Endothelial cell of umbilical vein (primary cell): ENCODE measurements around the gene PNCK. TPM values are rescaled to one million over a fixed set of nuclear protein-coding genes. Genes with fewer than 3 reads are reported as not detected.

Experiments used
- BruUV-seq: library from RNA; stranded (reverse); fragments of 400-500 nt; replicated peaks from 2 replicates; lab custom pipeline; 2021; lab: Mats Ljungman, UMichigan
- CTCF ChIA-PET: fragments of 300-600, 350-600 bp; sonication (Branson Sonifier 250); formaldehyde crosslinking; loops from one replicate; lab custom pipeline; 2021; ENCODE audit warnings: antibody characterized with exemption, inconsistent platforms; lab: Charles Lee
- POLR2A ChIA-PET: fragments of 300-600, 350-600 bp; sonication (Branson Sonifier 250); formaldehyde crosslinking; loops from one replicate; lab custom pipeline; 2021; ENCODE audit warnings: antibody characterized with exemption, inconsistent platforms; lab: Charles Lee
- DNase-seq: peaks from one replicate; pipeline ENCODE4 v3.0.0-alpha.2; 2011; ENCODE audit warnings: low read depth, low spot score
- FAIRE-seq: peaks from 2 replicates; lab custom pipeline; 2011; peaks lifted over from hg19 to GRCh38; lab: Jason Lieb, UNC
- H2AFZ ChIP-seq: 2 replicates; pipeline ENCODE4 v1.6.0; 2012; ENCODE audit warnings: low read depth, low read length, control low read depth, inconsistent platforms
- H3K27ac ChIP-seq: 2 replicates; pipeline ENCODE4 v1.5.1; 2011; ENCODE audit warnings: low read depth, mild to moderate bottlenecking, control low read depth, low read length, moderate library complexity; ENCODE audit not compliant: insufficient read depth
- H3K27me3 ChIP-seq, 2 experiments: 2 replicates each; pipeline versions ENCODE4 v1.6.0 to v1.6.1; 2011; ENCODE audit warnings: low read length in 2 of 2, mixed read lengths in 1 of 2; ENCODE audit not compliant: control insufficient read depth in 2 of 2, insufficient read depth in 2 of 2
- H3K36me3 ChIP-seq, 2 experiments: 2 replicates in 1 of 2; 3 replicates in 1 of 2; pipeline ENCODE4 v1.5.1; 2011; ENCODE audit warnings: low read length in 2 of 2, mild to moderate bottlenecking in 1 of 2, moderate library complexity in 1 of 2; ENCODE audit not compliant: control insufficient read depth in 2 of 2, insufficient read depth in 2 of 2; ENCODE audit errors: extremely low read depth in 1 of 2
- H3K4me1 ChIP-seq: 3 replicates; pipeline ENCODE4 v1.5.1; 2011; ENCODE audit warnings: mild to moderate bottlenecking, low read length; ENCODE audit not compliant: control insufficient read depth, insufficient read depth; ENCODE audit errors: extremely low read depth
- H3K4me2 ChIP-seq: 2 replicates; pipeline ENCODE4 v1.6.1; 2011; ENCODE audit warnings: low read length, control low read depth, mixed read lengths; ENCODE audit not compliant: insufficient read depth
- H3K4me3 ChIP-seq, 3 experiments: fragments of 200-600 bp in 1 of 3; sonication (generic), shearing (Covaris generic) in 1 of 3; replicated peaks in 1 of 3; 2 replicates each; pipeline ENCODE4 v1.5.1; 2011 to 2016; ENCODE audit warnings: control low read depth in 3 of 3, low read length in 3 of 3, mild to moderate bottlenecking in 2 of 3, inconsistent platforms in 1 of 3, low read depth in 1 of 3, moderate library complexity in 1 of 3; ENCODE audit not compliant: insufficient read depth in 1 of 3
- H3K79me2 ChIP-seq: 2 replicates; pipeline ENCODE4 v1.6.0; 2012; ENCODE audit warnings: low read length, inconsistent platforms; ENCODE audit not compliant: control insufficient read depth, insufficient read depth
- H3K9ac ChIP-seq: replicated peaks from 2 replicates; pipeline ENCODE3; 2011; ENCODE audit warnings: low read length, control low read depth; ENCODE audit not compliant: insufficient read depth; ENCODE audit errors: extremely low read depth
- H3K9me1 ChIP-seq: replicated peaks from 3 replicates; pipeline ENCODE4 v1.6.0; 2011; ENCODE audit warnings: mild to moderate bottlenecking, low read length; ENCODE audit not compliant: control insufficient read depth, insufficient read depth; ENCODE audit errors: extremely low read depth
- H3K9me3 ChIP-seq: replicated peaks from 2 replicates; pipeline ENCODE4 v1.5.1; 2012; ENCODE audit warnings: low read length, inconsistent platforms; ENCODE audit not compliant: control insufficient read depth, insufficient read depth
- H4K20me1 ChIP-seq: replicated peaks from 2 replicates; pipeline ENCODE3; 2011; ENCODE audit warnings: mild to moderate bottlenecking, low read length; ENCODE audit not compliant: control insufficient read depth, insufficient read depth; ENCODE audit errors: extremely low read depth
- CTCF ChIP-seq, 2 donors: IDR thresholded peaks; 1 replicate in 1 of 2; 2 replicates in 1 of 2; pipeline ENCODE4 v1.5.1; 2011; ENCODE audit warnings: low read length in 2 of 2, mild to moderate bottlenecking in 2 of 2, moderate library complexity in 2 of 2, control low read depth in 1 of 2, inconsistent platforms in 1 of 2, low read depth in 1 of 2; ENCODE audit not compliant: insufficient read depth in 1 of 2; ENCODE audit errors: extremely low read depth in 1 of 2
- EZH2 ChIP-seq: IDR thresholded peaks from 2 replicates; pipeline ENCODE4 v1.6.1; 2012; ENCODE audit warnings: borderline replicate concordance, low read depth, mild to moderate bottlenecking, moderate library complexity, low read length, inconsistent platforms; ENCODE audit not compliant: severe bottlenecking
- FOS ChIP-seq: IDR thresholded peaks from 2 replicates; pipeline ENCODE4 v1.6.1; 2011; ENCODE audit warnings: mild to moderate bottlenecking, low read length, moderate library complexity, borderline replicate concordance; ENCODE audit not compliant: insufficient read depth
- GATA2 ChIP-seq: IDR thresholded peaks from 2 replicates; pipeline ENCODE4 v1.7.0; 2011; ENCODE audit warnings: low read depth, mild to moderate bottlenecking, moderate library complexity, mixed read lengths, low read length; ENCODE audit not compliant: insufficient read length, insufficient read depth
- JUN ChIP-seq: IDR thresholded peaks from 2 replicates; pipeline ENCODE4 v1.6.1; 2011; ENCODE audit warnings: borderline replicate concordance, low read depth; ENCODE audit not compliant: insufficient read length, insufficient read depth
- MYC ChIP-seq: IDR thresholded peaks from one replicate; pipeline ENCODE4 v1.6.1; 2011; ENCODE audit warnings: mild to moderate bottlenecking, low read depth, low read length
- POLR2A ChIP-seq: IDR thresholded peaks from 2 replicates; pipeline ENCODE4 v1.6.1; 2012; ENCODE audit warnings: low read depth, mild to moderate bottlenecking, control low read depth, low read length
- POLR2AphosphoS5 ChIP-seq: IDR thresholded peaks from 2 replicates; pipeline ENCODE4 v1.6.1; 2012; ENCODE audit warnings: low read depth, mild to moderate bottlenecking, control low read depth, low read length, moderate library complexity; ENCODE audit not compliant: insufficient read depth
- dilution Hi-C: fragments of 300-500 bp; cut with MboI; formaldehyde crosslinking; loops from one replicate; pipeline ENCODE4 v1.15.0; 2019; ENCODE audit warnings: low sequenced_read_pairs; ENCODE audit not compliant: extremely low pct_ligation_motif_present
- intact Hi-C: fragments of 100-400 bp; cut with micrococcal nuclease; formaldehyde crosslinking; loops from one replicate; pipeline ENCODE4 v1.10.0; 2022
- polyA plus RNA-seq, 4 experiments: library from polyadenylated mRNA; depleted of rRNA in 3 of 4; stranded (reverse) in 3 of 4; unstranded in 1 of 4; fragments of >200 nt; gene quantifications; 2 replicates each; pipeline versions ENCODE4 v1.2.1 to v1.2.3, GENCODE V29; 2011 to 2012; ENCODE audit warnings: missing spikeins in 1 of 4
- total RNA-seq: library from RNA; stranded (reverse); gene quantifications from 2 replicates; pipeline ENCODE4 v1.2.3, GENCODE V29; 2021
- TF ChIP-seq, protein P1 (sequence below): IDR thresholded peaks from 2 replicates; pipeline ENCODE4 v1.6.1; 2011; ENCODE audit not compliant: insufficient read depth, insufficient read length

Gene PNCK
- total and polyA plus RNA-seq, 2 donors (not counting 3 experiments of a cell fraction or from before 2014, with no cell fraction given) = 0.12 TPM; not detected in 1

- POLR2A ChIA-PET = no interaction called here
- Histone ChIP-seq H3K4me1 (peaks cover 7% of the 10 kb centered on the region), H3K9me1 (no peaks in the 10 kb centered on the region), H3K27ac (no peak overlapping the region), H3K27me3 (no peaks in the 10 kb centered on the region), H3K79me2 (no peaks in the 10 kb centered on the region), H2AFZ (no peak overlapping the region), H4K20me1 (no peaks in the 10 kb centered on the region), H3K9ac (no peak overlapping the region), H3K4me2 (no peak overlapping the region), H3K4me3 (no peak overlapping the region), H3K9me3 (no peaks in the 10 kb centered on the region), H3K36me3 (peaks cover 0 to 5% of the 10 kb centered on the region in 2 experiments)
- DNase-seq (no peak), FAIRE-seq (no peak)
- no TSS peak for BruUV-seq
- intact Hi-C loops (no loop called here), dilution Hi-C loops (no loop called here)
- CTCF ChIA-PET = interaction anchor here (1.0 kb wide), 1 partner anchor 12 kb away, joined by 3 read pairs; no protein-coding TSS in a partner anchor
- TF ChIP-seq GATA2 (no peak), FOS (no peak), JUN (no peak), EZH2 (no peak), POLR2A (no peak)
- TF ChIP-seq, protein P1, sequence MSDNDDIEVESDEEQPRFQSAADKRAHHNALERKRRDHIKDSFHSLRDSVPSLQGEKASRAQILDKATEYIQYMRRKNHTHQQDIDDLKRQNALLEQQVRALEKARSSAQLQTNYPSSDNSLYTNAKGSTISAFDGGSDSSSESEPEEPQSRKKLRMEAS = no peak
These were observed 22.5 kb upstream of the PNCK start for GRCh38 chrX:153696100-153696499.

DNA sequence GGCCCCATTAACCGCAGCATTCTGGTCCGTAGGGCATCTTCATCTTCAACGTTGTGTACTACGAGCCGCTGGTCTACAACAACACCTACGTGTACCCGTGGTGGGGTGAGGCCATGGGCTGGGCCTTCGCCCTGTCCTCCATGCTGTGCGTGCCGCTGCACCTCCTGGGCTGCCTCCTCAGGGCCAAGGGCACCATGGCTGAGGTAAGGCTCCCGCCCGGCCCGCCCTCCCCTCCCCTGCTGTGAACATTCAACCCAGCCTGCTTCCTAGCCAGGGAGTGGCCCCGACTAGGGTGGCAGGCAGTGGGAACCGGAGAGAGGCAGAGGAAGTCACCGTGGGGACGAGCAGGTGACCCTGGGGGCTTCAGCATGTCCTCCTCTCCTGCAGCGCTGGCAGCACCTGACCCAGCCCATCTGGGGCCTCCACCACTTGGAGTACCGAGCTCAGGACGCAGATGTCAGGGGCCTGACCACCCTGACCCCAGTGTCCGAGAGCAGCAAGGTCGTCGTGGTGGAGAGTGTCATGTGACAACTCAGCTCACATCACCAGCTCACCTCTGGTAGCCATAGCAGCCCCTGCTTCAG, 21.2 kb upstream of the PNCK start:
- no peak overlapping the region for H3K27ac ChIP-seq
- H3K4me1 ChIP-seq = peaks cover 3% of the 10 kb centered on the region
- H3K9me3 ChIP-seq = no peaks in the 10 kb centered on the region
- H3K36me3 ChIP-seq = peaks cover 0 to 3% of the 10 kb centered on the region in 2 experiments
- H3K9me1 ChIP-seq = no peaks in the 10 kb centered on the region
- no peak overlapping the region for H3K9ac ChIP-seq
- DNase-seq (no peak), FAIRE-seq (no peak)
- ChIA-PET CTCF (no interaction called here), POLR2A (no interaction called here)
- no peaks in the 10 kb centered on the region for H4K20me1 ChIP-seq
- dilution Hi-C loops (no loop called here), intact Hi-C loops (no loop called here)
- no peak overlapping the region for H3K4me3 ChIP-seq
- H2AFZ ChIP-seq = no peak overlapping the region
- H3K79me2 ChIP-seq = no peaks in the 10 kb centered on the region
- TF ChIP-seq JUN (no peak), GATA2 (no peak), EZH2 (no peak), CTCF (IDR thresholded peaks at IDR 0.05; ENCODE audit: extremely low read depth in 1 of 2, insufficient read depth in 1 of 2, low read depth in 1 of 2, low read length in 2 of 2) (no peak), FOS (no peak), POLR2AphosphoS5 (no peak), POLR2A (no peak), MYC (no peak)
- TF ChIP-seq, protein P1 = no peak
- no peak overlapping the region for H3K4me2 ChIP-seq
- no peaks in the 10 kb centered on the region for H3K27me3 ChIP-seq
- BruUV-seq = TSS peak; percentile 21
